MCF 10A (cell line): ENCODE measurements around the gene DNM3. TPM values are rescaled to one million over a fixed set of nuclear protein-coding genes. Genes with fewer than 3 reads are reported as not detected.

Experiments
- BruUV-seq: library from RNA; stranded (reverse); fragments of 400-500 nt; replicated peaks from 2 replicates; lab custom pipeline; 2021; lab: Mats Ljungman, UMichigan
- CTCF ChIA-PET: fragments of 300-600 bp; sonication (Branson Sonifier 250); formaldehyde crosslinking; extraction: SDS; loops from one replicate; lab custom pipeline; 2021; ENCODE audit warnings: antibody characterized with exemption, inconsistent platforms; lab: Yijun Ruan, JAX
- POLR2A ChIA-PET: fragments of 300-600, 350-650 bp; sonication (Branson Sonifier 250); formaldehyde crosslinking; extraction: SDS; loops from one replicate; lab custom pipeline; 2020; ENCODE audit warnings: antibody characterized with exemption, inconsistent platforms; lab: Yijun Ruan, JAX
- DNase-seq: peaks from one replicate; pipeline ENCODE4 v3.0.0-alpha.2; 2018; ENCODE audit not compliant: unreplicated experiment
- H3K27ac Mint-ChIP-seq: one replicate; pipeline ENCODE4 v1.8.0; 2022; ENCODE audit warnings: mild to moderate bottlenecking, low read depth, mixed read lengths; ENCODE audit not compliant: unreplicated experiment
- H3K27me3 Mint-ChIP-seq: one replicate; pipeline ENCODE4 v1.8.0; 2022; ENCODE audit warnings: mixed read lengths; ENCODE audit not compliant: insufficient read depth, unreplicated experiment
- H3K36me3 Mint-ChIP-seq: one replicate; pipeline ENCODE4 v1.8.0; 2022; ENCODE audit warnings: mild to moderate bottlenecking, moderate library complexity, mixed read lengths; ENCODE audit not compliant: insufficient read depth, unreplicated experiment
- H3K4me1 Mint-ChIP-seq: one replicate; pipeline ENCODE4 v1.8.0; 2022; ENCODE audit warnings: mixed read lengths; ENCODE audit not compliant: insufficient read depth, unreplicated experiment
- H3K4me3 Mint-ChIP-seq: one replicate; pipeline ENCODE4 v1.8.0; 2022; ENCODE audit warnings: mild to moderate bottlenecking, moderate library complexity, mixed read lengths; ENCODE audit not compliant: unreplicated experiment
- H3K9me3 Mint-ChIP-seq: one replicate; pipeline ENCODE4 v1.8.0; 2022; ENCODE audit warnings: mixed read lengths; ENCODE audit not compliant: unreplicated experiment
- CTCF ChIP-seq: fragments of 200-600 bp; IDR thresholded peaks from one replicate; pipeline ENCODE4 v1.8.0; 2022; ENCODE audit warnings: antibody characterized with exemption, mild to moderate bottlenecking; ENCODE audit not compliant: unreplicated experiment
- intact Hi-C: fragments of 100-400 bp; cut with micrococcal nuclease; formaldehyde crosslinking; loops from 2 replicates; pipeline ENCODE4 v1.14.1; 2022
- total RNA-seq: library from RNA; stranded (reverse); gene quantifications from 2 replicates; pipeline ENCODE4 v1.2.3, GENCODE V29; 2022

DNM3 gene
- total RNA-seq, 1 experiment from 2014 or later: 0.68 TPM

DNA sequence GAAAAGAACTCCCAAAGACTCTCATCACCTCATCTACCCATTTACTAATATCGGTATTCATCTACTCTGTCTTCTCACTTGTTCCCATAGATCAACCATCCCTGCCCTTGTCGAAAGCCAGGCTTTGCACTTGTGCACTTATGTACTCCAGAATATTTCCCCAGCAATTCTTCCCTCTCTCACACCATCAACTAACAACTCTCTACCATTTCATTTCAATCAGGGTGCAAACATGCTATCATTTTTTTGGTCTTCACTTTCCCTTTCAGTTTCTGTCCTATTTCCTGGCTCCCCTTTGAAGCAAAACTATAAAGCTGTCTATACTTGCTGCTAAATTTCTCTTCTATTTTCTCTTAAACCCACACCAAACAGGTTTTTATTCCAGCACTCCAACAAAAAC, 585.9 kb downstream of the DNM3 start:
- POLR2A ChIA-PET: interaction anchor here (0.9 to 1.1 kb wide), 2 partner anchors 9 to 425 kb away, joined by 3 to 4 read pairs; no protein-coding TSS in a partner anchor
- no peak for TF ChIP-seq CTCF
- H3K4me1 Mint-ChIP-seq: peaks cover 10% of the 10 kb centered on the region
- CTCF ChIA-PET: interaction anchor here (0.6 to 13.0 kb wide), 13 partner anchors 15 to 442 kb away, joined by 3 to 183 read pairs (median 4); partner anchors contain the start of gene PIGC
- no peak for DNase-seq
- H3K27ac Mint-ChIP-seq: no peak overlapping the region
- no peak overlapping the region for H3K4me3 Mint-ChIP-seq
- intact Hi-C loops: loop anchor here (5.0 kb wide), 1 partner anchor 625 kb away; no protein-coding TSS in a partner anchor
- H3K9me3 Mint-ChIP-seq: no peaks in the 10 kb centered on the region
- no TSS peak for BruUV-seq
- no peaks in the 10 kb centered on the region for H3K36me3 Mint-ChIP-seq
- no peaks in the 10 kb centered on the region for H3K27me3 Mint-ChIP-seq

- Mint-ChIP-seq H3K4me1 (peaks cover 5% of the 10 kb centered on the region), H3K4me3 (no peak overlapping the region), H3K36me3 (peaks cover 7% of the 10 kb centered on the region), H3K27ac (no peak overlapping the region), H3K9me3 (peaks cover 7% of the 10 kb centered on the region), H3K27me3 (no peaks in the 10 kb centered on the region)
- intact Hi-C loops: loop anchor here (1.0 to 5.0 kb wide), 5 partner anchors 30 to 627 kb away; no protein-coding TSS in a partner anchor
- peak; percentile 83 for DNase-seq
- CTCF ChIA-PET: interaction anchor here (0.6 to 13.0 kb wide), 67 partner anchors 9 to 686 kb away, joined by 3 to 183 read pairs (median 4); partner anchors contain the start of genes C1orf105 and PIGC
- BruUV-seq: no TSS peak
- peak; percentile 78 for TF ChIP-seq CTCF
- POLR2A ChIA-PET: interaction anchor here (0.7 to 2.6 kb wide), 4 partner anchors 103 to 427 kb away, joined by 3 to 6 read pairs (median 4); partner anchors contain the start of gene SUCO
Observed at GRCh38 chr1:172429331-172430127, 588.2 kb downstream of the DNM3 start.

GRCh38 chr1:172430128-172430454, 588.8 kb downstream of the DNM3 start:
- no peaks in the 10 kb centered on the region for H3K27me3 Mint-ChIP-seq
- CTCF ChIA-PET: interaction anchor here (0.6 to 13.0 kb wide), 61 partner anchors 9 to 687 kb away, joined by 3 to 183 read pairs (median 4); partner anchors contain the start of genes C1orf105 and PIGC
- H3K36me3 Mint-ChIP-seq: peaks cover 7% of the 10 kb centered on the region
- no peak overlapping the region for H3K27ac Mint-ChIP-seq
- no peak overlapping the region for H3K4me3 Mint-ChIP-seq
- H3K4me1 Mint-ChIP-seq: peaks cover 5% of the 10 kb centered on the region
- intact Hi-C loops: no loop called here
- H3K9me3 Mint-ChIP-seq: peaks cover 7% of the 10 kb centered on the region
- BruUV-seq: no TSS peak
- POLR2A ChIA-PET: interaction anchor here (0.7 to 2.6 kb wide), 3 partner anchors 102 to 428 kb away, joined by 3 to 6 read pairs (median 5); partner anchors contain the start of gene SUCO
- DNase-seq: no peak
- no peak for TF ChIP-seq CTCF

DNA sequence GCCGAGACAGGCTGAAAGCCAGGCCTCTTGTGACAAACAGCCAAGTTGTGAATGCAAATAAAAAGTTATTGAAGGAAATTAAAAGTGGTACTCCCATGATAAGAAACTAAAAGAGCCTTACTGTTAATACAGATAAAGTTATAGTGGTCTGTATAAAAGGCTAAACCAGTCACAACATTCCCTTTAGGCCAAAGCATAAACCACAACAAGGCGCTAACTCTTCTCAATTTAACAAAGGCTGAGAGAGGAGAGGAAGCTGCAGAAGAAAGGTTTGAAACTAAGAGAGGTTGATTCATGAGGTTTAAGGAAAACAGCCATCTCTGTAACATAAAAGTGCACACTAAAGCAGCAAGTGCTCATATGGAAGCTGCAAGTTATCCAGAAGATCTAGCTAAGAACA, 589.9 kb downstream of the DNM3 start:
- intact Hi-C loops: no loop called here
- DNase-seq: no peak
- BruUV-seq: no TSS peak
- H3K4me1 Mint-ChIP-seq: peaks cover 5% of the 10 kb centered on the region
- no peak for TF ChIP-seq CTCF
- H3K4me3 Mint-ChIP-seq: no peak overlapping the region
- peaks cover 7% of the 10 kb centered on the region for H3K36me3 Mint-ChIP-seq
- no peaks in the 10 kb centered on the region for H3K27me3 Mint-ChIP-seq
- ChIA-PET CTCF (interaction anchor here (0.6 to 13.0 kb wide), 15 partner anchors 11 to 445 kb away, joined by 3 to 183 read pairs (median 6); partner anchors contain the start of gene PIGC), POLR2A (interaction anchor here (1.0 to 1.3 kb wide), 3 partner anchors 10 to 429 kb away, joined by 3 to 6 read pairs (median 5); partner anchors contain the start of gene SUCO)
- H3K27ac Mint-ChIP-seq: no peak overlapping the region
- H3K9me3 Mint-ChIP-seq: peaks cover 7% of the 10 kb centered on the region
